Right lobe of liver (tissue), 6 donors: ENCODE data around the gene RASSF8. TPM values are rescaled to one million over a fixed set of nuclear protein-coding genes. Genes with fewer than 3 reads are reported as not detected.

Experiments used
- ATAC-seq, 4 donors: fragments of 200-7000 bp; cut with Tn5 transposase; one replicate each; pipeline ENCODE4 v1.9.1; 2020; ENCODE audit warnings: mild to moderate bottlenecking in 4 of 4, moderate library complexity in 4 of 4
- DNase-seq, 3 donors: peaks; one replicate each; pipeline ENCODE4 v3.0.0-alpha.2; 2020
- H3K27ac ChIP-seq, 3 donors: fragments of 200-600 bp; one replicate each; pipeline ENCODE4 v1.8.0; 2022
- H3K27me3 ChIP-seq, 2 donors: fragments of 200-600 bp; one replicate each; pipeline ENCODE4 v1.8.0; 2022
- H3K36me3 ChIP-seq, 4 donors: fragments of 200-600 bp; sonication (generic) in 1 of 4; one replicate each; pipeline versions ENCODE4 v1.5.1 to v1.8.0; 2017 to 2022; ENCODE audit warnings: control low read depth in 1 of 4
- H3K4me1 ChIP-seq, 4 donors: fragments of 200-600 bp; sonication (generic) in 1 of 4; one replicate each; pipeline versions ENCODE4 v1.5.1 to v1.8.0; 2017 to 2022; ENCODE audit warnings: control low read depth in 1 of 4
- H3K4me3 ChIP-seq, 3 donors: fragments of 200-600 bp; one replicate each; pipeline ENCODE4 v1.8.0; 2022
- H3K9me3 ChIP-seq, 4 donors: fragments of 200-600 bp; sonication (generic) in 1 of 4; one replicate each; pipeline versions ENCODE4 v1.5.1 to v1.8.0; 2017 to 2022; ENCODE audit warnings: control low read depth in 1 of 4
- POLR2A ChIP-seq: fragments of 450-650 bp; IDR thresholded peaks from one replicate; pipeline ENCODE4 v1.6.1; 2017; ENCODE audit warnings: antibody characterized with exemption, mild to moderate bottlenecking
- WGBS: methylation state at CpG from one replicate; pipeline ENCODE4 v1.1.6; 2018; ENCODE audit warnings: low coverage, low lambda C conversion rate; ENCODE audit not compliant: insufficient coverage; ENCODE audit errors: missing lambda C conversion rate; 5-methylcytosine and 5-hydroxymethylcytosine counted together
- intact Hi-C, 2 donors: fragments of 100-400 bp; cut with DNase I; formaldehyde crosslinking; loops; one replicate each; pipeline versions ENCODE4 v1.11.2 to v1.14.1; 2022
- total RNA-seq, 6 experiments: library from RNA; depleted of rRNA in 2 of 6; stranded (reverse); fragments of >200 nt in 2 of 6; fragmentation: NEBNext Ultra II Directional in 3 of 6; extraction: Animal tissue kit (Norgen Biotek cat#: 25700) in 3 of 6; gene quantifications; one replicate each; pipeline versions ENCODE4 v1.1.0 to v1.2.4, GENCODE V29; 2016 to 2023
- TF ChIP-seq, protein P1 (sequence below), 4 donors: fragments of 200-600 bp in 3 of 4; fragments of 450-650 bp in 1 of 4; IDR thresholded peaks; one replicate each; pipeline versions ENCODE4 v1.5.1 to v1.8.0; 2016 to 2022; ENCODE audit warnings: antibody characterized with exemption in 4 of 4, mild to moderate bottlenecking in 2 of 4
- donor health status: DM: no; HTN: yes; CAD: no.
- donor health status: DM: no; HTN: no; CAD: no.
- donor health status: DM: no; HTN: no; CAD: no.
- donor health status: DM: no; HTN: yes; CAD: no.
- donor health status: DM: no; HTN: yes; CAD: no.

The RASSF8 gene
- total RNA-seq, 6 experiments from 2014 or later, result 3.9 to 12.4 (median 7.3) TPM

DNA sequence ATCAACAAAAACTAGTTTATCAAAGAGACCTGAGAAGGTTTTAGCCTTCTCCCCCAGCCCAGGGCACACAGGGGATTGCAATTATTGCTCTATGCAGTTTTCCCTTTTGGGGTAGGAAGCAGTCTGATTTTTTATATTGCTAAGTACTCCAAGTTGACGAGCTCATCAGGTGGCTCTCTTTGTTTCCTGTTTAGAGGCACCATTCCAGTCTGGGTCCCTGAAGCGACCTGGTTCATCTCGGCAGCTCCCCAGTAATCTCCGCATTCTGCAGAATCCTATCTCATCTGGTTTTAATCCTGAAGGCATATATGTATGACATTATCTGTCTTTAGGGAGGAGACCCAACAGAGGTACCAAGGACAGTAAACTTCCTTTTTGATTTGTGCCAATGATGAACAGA is 110.0 kb downstream of the RASSF8 start:
- Histone ChIP-seq H3K9me3 (no peaks in the 10 kb centered on the region), H3K4me3 (no peak overlapping the region), H3K4me1 (no peaks in the 10 kb centered on the region), H3K27ac (no peak overlapping the region), H3K27me3 (no peaks in the 10 kb centered on the region), H3K36me3 (no peaks in the 10 kb centered on the region)
- no peak for TF ChIP-seq POLR2A
- TF ChIP-seq, protein P1, sequence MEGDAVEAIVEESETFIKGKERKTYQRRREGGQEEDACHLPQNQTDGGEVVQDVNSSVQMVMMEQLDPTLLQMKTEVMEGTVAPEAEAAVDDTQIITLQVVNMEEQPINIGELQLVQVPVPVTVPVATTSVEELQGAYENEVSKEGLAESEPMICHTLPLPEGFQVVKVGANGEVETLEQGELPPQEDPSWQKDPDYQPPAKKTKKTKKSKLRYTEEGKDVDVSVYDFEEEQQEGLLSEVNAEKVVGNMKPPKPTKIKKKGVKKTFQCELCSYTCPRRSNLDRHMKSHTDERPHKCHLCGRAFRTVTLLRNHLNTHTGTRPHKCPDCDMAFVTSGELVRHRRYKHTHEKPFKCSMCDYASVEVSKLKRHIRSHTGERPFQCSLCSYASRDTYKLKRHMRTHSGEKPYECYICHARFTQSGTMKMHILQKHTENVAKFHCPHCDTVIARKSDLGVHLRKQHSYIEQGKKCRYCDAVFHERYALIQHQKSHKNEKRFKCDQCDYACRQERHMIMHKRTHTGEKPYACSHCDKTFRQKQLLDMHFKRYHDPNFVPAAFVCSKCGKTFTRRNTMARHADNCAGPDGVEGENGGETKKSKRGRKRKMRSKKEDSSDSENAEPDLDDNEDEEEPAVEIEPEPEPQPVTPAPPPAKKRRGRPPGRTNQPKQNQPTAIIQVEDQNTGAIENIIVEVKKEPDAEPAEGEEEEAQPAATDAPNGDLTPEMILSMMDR (IDR thresholded peaks at IDR 0.05), result no peak
- intact Hi-C loops, result no loop called here
- ATAC-seq (no peak), DNase-seq (no peak)
- WGBS, result 93% methylated on average over 4 of the region's 4 CpGs

DNA sequence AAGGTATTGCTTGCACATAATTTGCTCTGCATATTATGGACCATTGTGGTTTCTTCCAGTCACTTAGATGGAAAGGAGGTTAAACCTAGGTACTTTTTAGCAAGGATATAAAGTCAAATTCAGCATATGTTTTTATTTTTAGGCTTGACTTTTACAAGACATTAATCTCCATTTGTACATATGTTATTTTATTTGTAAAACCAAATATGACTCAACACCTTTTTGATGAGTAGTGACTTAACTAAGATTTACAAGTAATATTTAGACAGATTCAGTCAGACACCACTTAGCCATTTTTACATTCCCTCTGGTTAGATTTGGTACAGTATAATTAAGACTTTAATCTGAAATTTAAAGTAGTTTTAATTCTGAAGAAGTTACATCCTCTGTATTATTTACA is 111.3 kb downstream of the RASSF8 start:
- Histone ChIP-seq H3K27ac (no peak overlapping the region), H3K9me3 (no peaks in the 10 kb centered on the region), H3K27me3 (no peaks in the 10 kb centered on the region), H3K4me1 (no peaks in the 10 kb centered on the region), H3K36me3 (no peaks in the 10 kb centered on the region), H3K4me3 (no peak overlapping the region)
- intact Hi-C loops, result no loop called here
- DNase-seq (no peak), ATAC-seq (no peak)
- no peak for TF ChIP-seq POLR2A
- TF ChIP-seq, protein P1 (IDR thresholded peaks at IDR 0.05), result no peak

DNA sequence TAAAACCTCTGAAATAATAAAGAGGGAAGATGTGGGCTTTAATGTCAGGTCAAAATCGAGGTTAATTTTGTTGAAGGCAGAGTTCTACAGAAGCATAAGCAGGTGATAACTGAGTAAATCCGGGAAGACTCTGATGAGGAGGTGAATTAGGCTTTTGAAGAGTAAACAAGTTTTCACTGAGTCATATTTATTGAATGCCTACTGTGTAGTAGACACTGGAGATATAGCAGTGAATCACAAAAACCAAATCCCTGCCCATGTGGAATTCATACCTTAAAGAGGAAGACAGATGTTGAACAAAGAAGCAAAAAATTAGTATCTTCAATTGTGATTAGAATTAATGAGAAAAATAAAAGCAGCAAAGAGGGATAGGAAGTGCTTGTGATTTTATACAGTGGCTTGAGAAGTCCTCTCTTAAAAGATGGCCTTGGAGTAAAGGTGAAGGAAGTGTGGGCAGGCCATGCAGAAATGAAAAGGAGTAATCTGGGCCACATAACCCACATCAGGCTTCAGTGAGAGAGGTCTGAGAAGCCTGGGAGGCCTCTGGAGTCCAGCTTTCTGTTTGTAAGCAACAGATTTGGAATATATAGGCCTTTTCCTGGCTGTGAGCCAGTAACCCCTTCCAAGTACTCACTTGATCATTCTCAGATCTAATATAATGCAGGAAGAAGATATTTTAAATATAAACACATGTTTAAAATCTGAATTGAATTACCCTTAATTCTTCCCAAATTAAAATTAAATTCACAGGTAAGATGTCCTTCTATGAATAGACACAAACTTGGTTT is 119.6 kb downstream of the RASSF8 start:
- DNase-seq, result no peak
- Histone ChIP-seq H3K36me3 (no peaks in the 10 kb centered on the region), H3K9me3 (no peaks in the 10 kb centered on the region), H3K4me3 (no peak overlapping the region), H3K27ac (no peak overlapping the region), H3K4me1 (no peaks in the 10 kb centered on the region), H3K27me3 (no peaks in the 10 kb centered on the region)
- TF ChIP-seq POLR2A, result no peak
- TF ChIP-seq, protein P1 (IDR thresholded peaks at IDR 0.05), result no peak
- 79% methylated on average over 2 of the region's 2 CpGs for WGBS
- ATAC-seq, result no peak
- intact Hi-C loops, result no loop called here

DNA sequence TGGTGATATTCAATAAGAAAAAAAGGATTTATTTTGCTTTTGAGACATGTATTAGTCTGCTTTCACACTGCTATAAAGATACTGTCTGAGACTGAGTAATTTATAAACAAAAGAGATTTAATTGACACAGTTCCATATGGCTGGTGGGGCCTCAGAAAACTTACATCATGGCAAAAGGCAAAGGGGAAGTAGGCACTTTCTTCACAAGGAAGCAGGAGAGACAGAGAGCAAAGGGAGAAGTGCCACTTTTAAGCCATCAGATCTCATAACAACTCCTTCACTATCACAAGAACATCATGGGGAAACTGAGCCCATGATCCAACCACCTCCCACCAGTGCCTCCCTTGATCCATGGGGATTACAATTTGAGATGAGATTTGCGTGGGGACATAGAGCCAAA is 122.4 kb downstream of the RASSF8 start:
- TF ChIP-seq, protein P1 (IDR thresholded peaks at IDR 0.05), result no peak
- TF ChIP-seq POLR2A, result no peak
- ATAC-seq, result no peak
- H3K9me3 ChIP-seq, result no peaks in the 10 kb centered on the region
- H3K27ac ChIP-seq, result no peak overlapping the region
- no peak overlapping the region for H3K4me3 ChIP-seq
- H3K4me1 ChIP-seq, result no peaks in the 10 kb centered on the region
- WGBS, result 70% methylated on average over 1 of the region's 1 CpG
- intact Hi-C loops, result no loop called here
- no peaks in the 10 kb centered on the region for H3K27me3 ChIP-seq
- DNase-seq, result no peak
- H3K36me3 ChIP-seq, result no peaks in the 10 kb centered on the region
